Colonic mucosa (tissue), 4 donors: ENCODE data around the gene XXYLT1. TPM values are rescaled to one million over a fixed set of nuclear protein-coding genes. Genes with fewer than 3 reads are reported as not detected.

Source experiments
- DNase-seq: peaks from one replicate; pipeline ENCODE4 v3.0.0-alpha.2; 2020
- H3K27ac ChIP-seq: fragments of 200-600 bp; one replicate; pipeline ENCODE4 v1.8.0; 2021
- H3K27me3 ChIP-seq: fragments of 200-600 bp; one replicate; pipeline ENCODE4 v1.8.0; 2021
- H3K36me3 ChIP-seq: fragments of 200-600 bp; one replicate; pipeline ENCODE4 v1.8.0; 2021
- H3K4me1 ChIP-seq: fragments of 200-600 bp; one replicate; pipeline ENCODE4 v1.8.0; 2021; ENCODE audit warnings: mild to moderate bottlenecking
- H3K4me3 ChIP-seq: fragments of 200-600 bp; one replicate; pipeline ENCODE4 v1.8.0; 2021
- H3K9ac ChIP-seq, 2 donors: one replicate each; pipeline ENCODE4 v1.7.0; 2013; ENCODE audit warnings: control low read depth in 2 of 2, low read depth in 2 of 2, low read length in 2 of 2
- H3K9me3 ChIP-seq: fragments of 200-600 bp; one replicate; pipeline ENCODE4 v1.8.0; 2021
- intact Hi-C: fragments of 100-400 bp; cut with DNase I; formaldehyde crosslinking; loops from one replicate; pipeline ENCODE4 v1.14.1; 2022
- microRNA-seq: library from miRNA; unstranded; fragments of <30 nt; microRNA quantifications from one replicate; pipeline ENCODE4, GENCODE V29; 2019
- total RNA-seq, 2 donors: library from RNA; stranded (reverse); fragmentation: NEBNext Ultra II Directional in 1 of 2; extraction: Animal tissue kit (Norgen Biotek cat#: 25700) in 1 of 2; gene quantifications; one replicate each; pipeline ENCODE4 v1.2.1, GENCODE V29; 2021
- TF ChIP-seq, protein P1 (sequence below): fragments of 200-600 bp; IDR thresholded peaks from one replicate; pipeline ENCODE4 v1.8.0; 2022; ENCODE audit warnings: antibody characterized with exemption, mild to moderate bottlenecking
- donor health status: healthy.
- donor health status: DM: no; HTN: no; CAD: no.
- donor health status: DM: no; HTN: no; CAD: no.

Gene XXYLT1
- total RNA-seq, 2 donors from 2014 or later = 8.3 to 10.9 TPM

DNA sequence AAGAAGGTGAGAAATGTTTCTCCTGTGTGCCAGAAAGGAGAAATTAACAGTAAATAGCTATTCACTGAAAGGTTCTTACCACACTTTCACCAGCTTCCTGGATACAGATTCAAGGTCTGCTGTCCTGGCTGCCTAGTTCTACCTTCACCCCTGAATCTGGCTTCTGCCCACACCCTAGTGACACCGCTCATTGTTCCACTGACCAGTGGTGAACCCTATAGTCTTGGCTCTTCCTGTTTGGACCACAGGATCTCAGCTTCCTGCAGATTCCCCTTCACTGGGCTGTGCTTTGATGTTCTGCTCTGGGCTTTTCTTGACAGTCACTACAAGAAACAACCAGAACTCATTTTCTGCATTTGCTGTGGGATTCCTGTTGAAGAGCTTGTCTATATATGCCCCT is 250.0 kb downstream of the XXYLT1 start:
- intact Hi-C loops = no loop called here
- no peaks in the 10 kb centered on the region for H3K36me3 ChIP-seq
- DNase-seq = no peak
- H3K9ac ChIP-seq = no peak overlapping the region
- TF ChIP-seq, protein P1, sequence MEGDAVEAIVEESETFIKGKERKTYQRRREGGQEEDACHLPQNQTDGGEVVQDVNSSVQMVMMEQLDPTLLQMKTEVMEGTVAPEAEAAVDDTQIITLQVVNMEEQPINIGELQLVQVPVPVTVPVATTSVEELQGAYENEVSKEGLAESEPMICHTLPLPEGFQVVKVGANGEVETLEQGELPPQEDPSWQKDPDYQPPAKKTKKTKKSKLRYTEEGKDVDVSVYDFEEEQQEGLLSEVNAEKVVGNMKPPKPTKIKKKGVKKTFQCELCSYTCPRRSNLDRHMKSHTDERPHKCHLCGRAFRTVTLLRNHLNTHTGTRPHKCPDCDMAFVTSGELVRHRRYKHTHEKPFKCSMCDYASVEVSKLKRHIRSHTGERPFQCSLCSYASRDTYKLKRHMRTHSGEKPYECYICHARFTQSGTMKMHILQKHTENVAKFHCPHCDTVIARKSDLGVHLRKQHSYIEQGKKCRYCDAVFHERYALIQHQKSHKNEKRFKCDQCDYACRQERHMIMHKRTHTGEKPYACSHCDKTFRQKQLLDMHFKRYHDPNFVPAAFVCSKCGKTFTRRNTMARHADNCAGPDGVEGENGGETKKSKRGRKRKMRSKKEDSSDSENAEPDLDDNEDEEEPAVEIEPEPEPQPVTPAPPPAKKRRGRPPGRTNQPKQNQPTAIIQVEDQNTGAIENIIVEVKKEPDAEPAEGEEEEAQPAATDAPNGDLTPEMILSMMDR = no peak
- no peaks in the 10 kb centered on the region for H3K9me3 ChIP-seq
- H3K27ac ChIP-seq = no peak overlapping the region
- no peak overlapping the region for H3K4me3 ChIP-seq
- H3K27me3 ChIP-seq = no peaks in the 10 kb centered on the region
- no peaks in the 10 kb centered on the region for H3K4me1 ChIP-seq

DNA sequence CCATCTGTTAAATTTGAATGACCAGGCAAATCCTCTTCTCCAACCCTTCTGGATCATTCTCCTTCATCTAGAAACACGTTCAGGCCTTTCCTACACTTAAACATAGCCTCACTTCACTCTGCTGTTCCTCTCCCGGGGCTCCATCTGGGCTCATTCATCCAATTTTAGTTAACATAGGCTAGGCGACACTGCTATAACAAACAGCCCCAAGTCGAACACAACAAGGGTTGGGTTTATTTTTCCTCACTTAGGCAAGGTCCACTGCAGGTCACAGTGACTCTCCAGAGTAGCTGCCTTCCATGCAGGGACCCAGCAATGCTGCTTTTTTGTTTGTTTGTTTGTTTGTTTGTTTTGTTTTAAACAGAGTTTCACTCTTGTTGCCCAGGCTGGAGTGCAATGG is 250.8 kb downstream of the XXYLT1 start:
- Histone ChIP-seq H3K4me3 (no peak overlapping the region), H3K9ac (no peak overlapping the region), H3K36me3 (no peaks in the 10 kb centered on the region), H3K9me3 (no peaks in the 10 kb centered on the region), H3K4me1 (no peaks in the 10 kb centered on the region), H3K27ac (no peak overlapping the region), H3K27me3 (no peaks in the 10 kb centered on the region)
- intact Hi-C loops = no loop called here
- DNase-seq = no peak
- TF ChIP-seq, protein P1 = no peak

DNA sequence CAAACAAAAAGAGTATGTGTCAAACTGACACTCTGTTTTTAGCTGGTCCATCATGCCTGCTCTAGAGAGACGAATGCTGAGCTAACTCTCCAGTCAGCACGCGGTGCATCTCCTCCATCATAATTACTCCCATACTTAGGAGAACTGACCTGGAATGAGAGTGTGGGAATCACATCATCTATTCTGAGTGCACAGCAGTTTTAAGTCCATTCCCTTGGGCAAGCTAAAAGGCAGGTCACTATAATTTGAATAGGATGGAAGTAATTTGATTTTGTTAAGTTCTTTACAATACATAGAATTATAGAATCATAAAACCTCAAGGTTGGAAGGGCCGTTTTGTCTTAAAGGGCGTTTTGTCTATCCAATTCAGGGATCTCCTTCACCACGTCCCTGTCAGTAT is 251.6 kb downstream of the XXYLT1 start:
- DNase-seq = no peak
- Histone ChIP-seq H3K4me3 (no peak overlapping the region), H3K9ac (no peak overlapping the region), H3K9me3 (no peaks in the 10 kb centered on the region), H3K4me1 (no peaks in the 10 kb centered on the region), H3K27me3 (no peaks in the 10 kb centered on the region), H3K27ac (no peak overlapping the region), H3K36me3 (no peaks in the 10 kb centered on the region)
- TF ChIP-seq, protein P1 = no peak
- intact Hi-C loops = no loop called here

Small RNA genes lying within 50 kb of the gene (microRNA-seq; reads per million reads assigned to microRNA genes)
- gene MIR3137 = not detected

Other genes with a start within 250 kb of the XXYLT1 start
- 10 to 100 TPM; 48.8 to 62.4 TPM for gene ACAP2, start 171.9 kb upstream of the XXYLT1 start, total RNA-seq